Measurements from ENCODE around the gene AUTS2. TPM values are rescaled to one million over a fixed set of nuclear protein-coding genes. Genes with fewer than 3 reads are reported as not detected.

AUTS2 gene
- total RNA-seq, 1 donor from 2014 or later, result 94.1 TPM

GRCh38 chr7:69693042-69693441, 94.8 kb downstream of the AUTS2 start:
- Mint-ChIP-seq H3K27ac (peak overlapping the region; percentile 68), H3K4me1 (ENCODE audit: unreplicated experiment) (peaks cover 43% of the 10 kb centered on the region), H3K9me3 (peaks cover 3% of the 10 kb centered on the region), H3K36me3 (peaks cover 8% of the 10 kb centered on the region), H3K27me3 (no peaks in the 10 kb centered on the region), H3K4me3 (peak overlapping the region; percentile 6)
- TF ChIP-seq CTCF (conservative IDR thresholded peaks at IDR 0.05), result no peak
- DNase-seq (ENCODE audit: extremely low spot score, unreplicated experiment), result no peak

DNA sequence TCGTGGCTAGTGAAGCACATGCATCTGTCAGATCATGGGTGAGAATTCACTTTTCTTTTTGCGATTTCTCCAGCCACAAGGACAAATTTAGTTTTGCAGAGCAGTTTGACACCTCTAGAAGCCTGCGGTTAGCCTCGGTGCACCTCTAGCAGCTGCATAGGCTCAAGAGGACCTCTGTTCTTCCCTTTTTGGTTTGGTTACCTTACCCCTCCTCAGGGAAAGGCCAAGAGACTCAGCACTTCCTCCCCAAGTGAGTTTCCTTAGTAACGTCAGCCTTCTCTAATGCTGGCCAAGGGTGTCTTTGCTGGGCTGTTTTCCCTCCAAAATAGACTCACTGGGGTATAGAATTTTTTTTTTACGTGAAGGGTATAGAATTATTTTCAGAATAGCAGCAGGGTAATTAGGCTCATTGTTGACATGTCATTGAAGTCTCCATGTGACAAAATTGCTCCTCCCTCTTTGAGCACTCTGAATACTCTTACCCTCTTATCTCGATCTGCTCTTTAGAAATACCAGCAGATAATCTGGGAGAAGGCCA, 97.8 kb downstream of the AUTS2 start:
- H3K27me3 Mint-ChIP-seq, result no peaks in the 10 kb centered on the region
- peaks cover 3% of the 10 kb centered on the region for H3K9me3 Mint-ChIP-seq
- peaks cover 39% of the 10 kb centered on the region for H3K4me1 Mint-ChIP-seq (ENCODE audit: unreplicated experiment)
- no peak for TF ChIP-seq CTCF (conservative IDR thresholded peaks at IDR 0.05)
- H3K4me3 Mint-ChIP-seq, result no peak overlapping the region
- DNase-seq (ENCODE audit: extremely low spot score, unreplicated experiment), result no peak
- no peak overlapping the region for H3K27ac Mint-ChIP-seq
- peaks cover 8% of the 10 kb centered on the region for H3K36me3 Mint-ChIP-seq

DNA sequence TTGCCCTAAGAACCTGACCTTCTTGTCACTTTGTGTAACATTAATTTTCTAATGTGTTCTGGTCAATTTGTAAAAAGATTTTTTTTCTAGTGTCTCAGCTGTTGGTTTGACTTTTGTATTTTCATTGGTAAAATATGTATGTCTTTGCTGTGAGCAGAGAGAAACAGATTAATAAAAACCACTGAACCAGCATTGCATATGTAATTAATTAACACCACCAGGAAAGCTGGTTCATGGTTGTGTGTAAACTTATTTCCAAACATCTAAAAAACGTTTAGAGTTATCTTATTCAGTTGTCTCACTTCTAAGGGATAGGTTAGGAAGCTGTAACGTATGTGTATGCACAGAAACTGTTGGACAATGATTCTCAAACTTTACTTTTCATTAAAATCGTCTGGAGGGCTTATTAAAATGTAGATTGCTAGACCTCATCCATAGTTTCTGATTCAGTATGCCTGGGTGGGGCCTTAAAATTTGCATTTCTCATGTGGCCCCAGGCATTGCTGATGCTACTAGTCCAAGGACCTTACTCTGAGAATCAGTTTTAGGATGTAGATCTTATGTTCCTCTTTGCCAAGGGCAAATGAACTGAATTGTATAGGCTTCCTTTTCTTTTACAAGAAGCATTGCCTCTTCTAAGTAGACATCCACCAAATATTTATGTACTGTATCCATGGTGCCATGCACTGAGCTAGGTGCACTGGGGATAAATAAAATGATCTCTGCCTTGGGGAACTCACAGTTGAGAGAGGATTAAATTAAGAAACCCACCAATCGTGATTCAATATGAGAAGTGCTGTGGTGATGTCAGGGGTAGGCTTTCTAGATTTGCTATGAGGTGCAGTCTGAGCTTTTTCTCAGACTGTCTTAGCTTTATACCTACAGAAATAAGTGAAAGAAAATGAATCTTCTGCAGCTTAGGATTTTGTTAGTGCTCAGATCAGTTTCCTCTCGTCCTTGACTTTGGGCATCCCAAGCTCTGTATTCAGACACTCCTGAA, 98.7 kb downstream of the AUTS2 start:
- DNase-seq (ENCODE audit: extremely low spot score, unreplicated experiment), result no peak
- no peak overlapping the region for H3K27ac Mint-ChIP-seq
- no peaks in the 10 kb centered on the region for H3K27me3 Mint-ChIP-seq
- no peak for TF ChIP-seq CTCF (conservative IDR thresholded peaks at IDR 0.05)
- H3K4me1 Mint-ChIP-seq (ENCODE audit: unreplicated experiment), result peaks cover 42% of the 10 kb centered on the region
- no peak overlapping the region for H3K4me3 Mint-ChIP-seq
- H3K9me3 Mint-ChIP-seq, result peaks cover 3% of the 10 kb centered on the region
- peaks cover 5% of the 10 kb centered on the region for H3K36me3 Mint-ChIP-seq

- H3K4me1 Mint-ChIP-seq (ENCODE audit: unreplicated experiment), result peaks cover 44% of the 10 kb centered on the region
- no peaks in the 10 kb centered on the region for H3K9me3 Mint-ChIP-seq
- no peaks in the 10 kb centered on the region for H3K27me3 Mint-ChIP-seq
- H3K4me3 Mint-ChIP-seq, result no peak overlapping the region
- no peaks in the 10 kb centered on the region for H3K36me3 Mint-ChIP-seq
- H3K27ac Mint-ChIP-seq, result no peak overlapping the region
- DNase-seq (ENCODE audit: extremely low spot score, unreplicated experiment), result no peak
- TF ChIP-seq CTCF (conservative IDR thresholded peaks at IDR 0.05), result no peak
Measured at GRCh38 chr7:69698109-69698825, 100.0 kb downstream of the AUTS2 start.

- TF ChIP-seq CTCF (conservative IDR thresholded peaks at IDR 0.05), result no peak
- Mint-ChIP-seq H3K9me3 (no peaks in the 10 kb centered on the region), H3K36me3 (no peaks in the 10 kb centered on the region), H3K4me3 (no peak overlapping the region), H3K27ac (no peak overlapping the region), H3K4me1 (ENCODE audit: unreplicated experiment) (peaks cover 50% of the 10 kb centered on the region), H3K27me3 (no peaks in the 10 kb centered on the region)
- DNase-seq (ENCODE audit: extremely low spot score, unreplicated experiment), result no peak
Measured at GRCh38 chr7:69699931-69700330, 101.7 kb downstream of the AUTS2 start.
